ENCODE data around the gene APLP2.

GRCh38 chr11:130146796-130147195 is 77.1 kb downstream of the APLP2 start:
- TF ChIP-seq, protein P1, sequence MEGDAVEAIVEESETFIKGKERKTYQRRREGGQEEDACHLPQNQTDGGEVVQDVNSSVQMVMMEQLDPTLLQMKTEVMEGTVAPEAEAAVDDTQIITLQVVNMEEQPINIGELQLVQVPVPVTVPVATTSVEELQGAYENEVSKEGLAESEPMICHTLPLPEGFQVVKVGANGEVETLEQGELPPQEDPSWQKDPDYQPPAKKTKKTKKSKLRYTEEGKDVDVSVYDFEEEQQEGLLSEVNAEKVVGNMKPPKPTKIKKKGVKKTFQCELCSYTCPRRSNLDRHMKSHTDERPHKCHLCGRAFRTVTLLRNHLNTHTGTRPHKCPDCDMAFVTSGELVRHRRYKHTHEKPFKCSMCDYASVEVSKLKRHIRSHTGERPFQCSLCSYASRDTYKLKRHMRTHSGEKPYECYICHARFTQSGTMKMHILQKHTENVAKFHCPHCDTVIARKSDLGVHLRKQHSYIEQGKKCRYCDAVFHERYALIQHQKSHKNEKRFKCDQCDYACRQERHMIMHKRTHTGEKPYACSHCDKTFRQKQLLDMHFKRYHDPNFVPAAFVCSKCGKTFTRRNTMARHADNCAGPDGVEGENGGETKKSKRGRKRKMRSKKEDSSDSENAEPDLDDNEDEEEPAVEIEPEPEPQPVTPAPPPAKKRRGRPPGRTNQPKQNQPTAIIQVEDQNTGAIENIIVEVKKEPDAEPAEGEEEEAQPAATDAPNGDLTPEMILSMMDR (IDR thresholded peaks at IDR 0.05; ENCODE audit: borderline replicate concordance, extremely low read depth, low read length, poor library complexity, severe bottlenecking), result no peak
- TF ChIP-seq EZH2 (IDR thresholded peaks at IDR 0.05; ENCODE audit: borderline replicate concordance, low read depth, low read length, severe bottlenecking), result no peak

Measured in DND-41 (cell line).